NT2/D1 (cell line): ENCODE data around the gene MED25.

ENCODE experiments used
- DNase-seq: peaks from one replicate; pipeline ENCODE4 v3.0.0-alpha.2; 2011; ENCODE audit warnings: low read depth, low spot score
- H3K27me3 ChIP-seq: 2 replicates; pipeline ENCODE4 v1.6.0; 2011; ENCODE audit warnings: mild to moderate bottlenecking; ENCODE audit not compliant: insufficient read length, insufficient read depth
- H3K36me3 ChIP-seq: 2 replicates; pipeline ENCODE4 v1.6.1; 2011; ENCODE audit warnings: mild to moderate bottlenecking, low read length, mixed read lengths; ENCODE audit not compliant: insufficient read depth, insufficient read length
- H3K4me1 ChIP-seq: 2 replicates; pipeline ENCODE4 v1.5.1; 2011; ENCODE audit not compliant: insufficient read depth, insufficient read length
- H3K4me3 ChIP-seq: 2 replicates; pipeline ENCODE4 v1.5.1; 2011; ENCODE audit warnings: low read depth; ENCODE audit not compliant: insufficient read length
- H3K9ac ChIP-seq: 2 replicates; pipeline ENCODE4 v1.6.0; 2011; ENCODE audit warnings: low read depth; ENCODE audit not compliant: insufficient read length
- H3K9me3 ChIP-seq: 2 replicates; pipeline ENCODE4 v1.5.1; 2011; ENCODE audit warnings: mild to moderate bottlenecking, low read length; ENCODE audit not compliant: insufficient read depth
- SUZ12 ChIP-seq: IDR thresholded peaks from 2 replicates; pipeline ENCODE4 v1.6.1; 2011; ENCODE audit not compliant: insufficient read length, insufficient read depth; ENCODE audit errors: extremely low read depth
- YY1 ChIP-seq: IDR thresholded peaks from 2 replicates; pipeline ENCODE4 v1.6.1; 2011; ENCODE audit not compliant: insufficient read length, insufficient read depth
- ZNF274 ChIP-seq: IDR thresholded peaks from 2 replicates; pipeline ENCODE4 v1.6.1; 2011; ENCODE audit warnings: mild to moderate bottlenecking, low read depth, low read length

The MED25 gene

GRCh38 chr19:49877879-49878743 lies 60.0 kb downstream of the MED25 start:
- Histone ChIP-seq H3K9me3 (no peaks in the 10 kb centered on the region), H3K27me3 (no peaks in the 10 kb centered on the region), H3K9ac (peak overlapping the region; percentile 90), H3K4me1 (peaks cover 15% of the 10 kb centered on the region), H3K36me3 (peaks cover 68% of the 10 kb centered on the region), H3K4me3 (peak overlapping the region; percentile 94)
- TF ChIP-seq YY1 (no peak), SUZ12 (no peak), ZNF274 (no peak)
- DNase-seq, result peak; percentile 90

GRCh38 chr19:49878744-49879070 lies 60.6 kb downstream of the MED25 start:
- peak overlapping the region; percentile 83 for H3K4me3 ChIP-seq
- H3K27me3 ChIP-seq, result no peaks in the 10 kb centered on the region
- peaks cover 68% of the 10 kb centered on the region for H3K36me3 ChIP-seq
- no peak for DNase-seq
- H3K9me3 ChIP-seq, result no peaks in the 10 kb centered on the region
- peak overlapping the region; percentile 86 for H3K9ac ChIP-seq
- TF ChIP-seq YY1 (no peak), SUZ12 (no peak), ZNF274 (no peak)
- peaks cover 15% of the 10 kb centered on the region for H3K4me1 ChIP-seq

- TF ChIP-seq YY1, result no peak
- TF ChIP-seq ZNF274, result no peak
- TF ChIP-seq SUZ12, result no peak
- no peaks in the 10 kb centered on the region for H3K9me3 ChIP-seq
- no peak for DNase-seq
- peaks cover 68% of the 10 kb centered on the region for H3K36me3 ChIP-seq
- H3K9ac ChIP-seq, result no peak overlapping the region
- peaks cover 13% of the 10 kb centered on the region for H3K4me1 ChIP-seq
- no peak overlapping the region for H3K4me3 ChIP-seq
- no peaks in the 10 kb centered on the region for H3K27me3 ChIP-seq
Measured at GRCh38 chr19:49879243-49879963, 61.3 kb downstream of the MED25 start.

GRCh38 chr19:49880162-49880869 lies 62.2 kb downstream of the MED25 start:
- Histone ChIP-seq H3K27me3 (no peaks in the 10 kb centered on the region), H3K4me1 (peaks cover 9% of the 10 kb centered on the region), H3K9me3 (no peaks in the 10 kb centered on the region), H3K36me3 (peaks cover 66% of the 10 kb centered on the region), H3K4me3 (no peak overlapping the region), H3K9ac (no peak overlapping the region)
- no peak for DNase-seq
- no peak for TF ChIP-seq ZNF274
- no peak for TF ChIP-seq YY1
- TF ChIP-seq SUZ12, result no peak

- peaks cover 6% of the 10 kb centered on the region for H3K4me1 ChIP-seq
- H3K9me3 ChIP-seq, result no peaks in the 10 kb centered on the region
- peaks cover 66% of the 10 kb centered on the region for H3K36me3 ChIP-seq
- DNase-seq, result no peak
- TF ChIP-seq SUZ12, result no peak
- TF ChIP-seq ZNF274, result no peak
- no peak for TF ChIP-seq YY1
- no peak overlapping the region for H3K9ac ChIP-seq
- H3K4me3 ChIP-seq, result no peak overlapping the region
- no peaks in the 10 kb centered on the region for H3K27me3 ChIP-seq
Measured at GRCh38 chr19:49881186-49881585, 63.1 kb downstream of the MED25 start.

- Histone ChIP-seq H3K36me3 (peaks cover 71% of the 10 kb centered on the region), H3K9ac (no peak overlapping the region), H3K4me1 (peaks cover 6% of the 10 kb centered on the region), H3K4me3 (no peak overlapping the region), H3K27me3 (no peaks in the 10 kb centered on the region), H3K9me3 (no peaks in the 10 kb centered on the region)
- TF ChIP-seq SUZ12 (no peak), YY1 (no peak), ZNF274 (no peak)
- no peak for DNase-seq
Measured at GRCh38 chr19:49881672-49882394, 63.7 kb downstream of the MED25 start.
